PC-3 (cell line): Measurements from ENCODE around the gene HES7. TPM values are rescaled to one million over a fixed set of nuclear protein-coding genes. Genes with fewer than 3 reads are reported as not detected.

Experiments used
- ATAC-seq: fragments of 200-7000 bp; cut with Tn5 transposase; 2 replicates; pipeline ENCODE4 v1.9.1; 2020; ENCODE audit warnings: mild to moderate bottlenecking, moderate library complexity
- BruUV-seq: library from RNA; stranded (reverse); fragments of 400-500 nt; replicated peaks from 2 replicates; lab custom pipeline; 2021; lab: Mats Ljungman, UMichigan
- CTCF ChIA-PET: fragments of 300-600 bp; sonication (Branson Sonifier 250); formaldehyde crosslinking; loops from one replicate; lab custom pipeline; 2022; ENCODE audit warnings: antibody characterized with exemption; lab: Charles Lee
- POLR2A ChIA-PET: fragments of 300-600 bp; sonication (Branson Sonifier 250); formaldehyde crosslinking; loops from one replicate; lab custom pipeline; 2022; ENCODE audit warnings: antibody characterized with exemption; ENCODE audit not compliant: unreplicated experiment; lab: Charles Lee
- DNase-seq: peaks from one replicate; pipeline ENCODE4 v3.0.0-alpha.2; 2015
- H2AFZ ChIP-seq: fragments of 300-600 bp; sonication (generic); 2 replicates; pipeline ENCODE4 v1.6.0; 2016; ENCODE audit warnings: antibody characterized with exemption, low read length
- H3F3A ChIP-seq: fragments of 300-600 bp; sonication (generic); one replicate; pipeline ENCODE4 v1.6.0; 2017; ENCODE audit warnings: antibody characterized with exemption, low read length, control low read depth, mild to moderate bottlenecking; ENCODE audit not compliant: unreplicated experiment
- H3K27ac ChIP-seq: fragments of 300-600 bp; sonication (generic); 2 replicates; pipeline ENCODE4 v1.5.1; 2016; ENCODE audit warnings: mild to moderate bottlenecking, low read length
- H3K27me3 ChIP-seq: fragments of 300-600 bp; sonication (generic); 2 replicates; pipeline ENCODE4 v1.6.1; 2016; ENCODE audit warnings: low read length, mixed read lengths
- H3K36me3 ChIP-seq: fragments of 300-600 bp; sonication (generic); 2 replicates; pipeline ENCODE4 v1.6.1; 2016; ENCODE audit warnings: low read depth, mixed run types, low read length, mixed read lengths
- H3K4me1 ChIP-seq: fragments of 300-600 bp; sonication (generic); 2 replicates; pipeline ENCODE4 v1.5.1; 2016; ENCODE audit warnings: low read length; ENCODE audit not compliant: insufficient read depth
- H3K4me2 ChIP-seq: fragments of 300-600 bp; sonication (generic); 2 replicates; pipeline ENCODE4 v1.6.0; 2016; ENCODE audit warnings: low read length
- H3K4me3 ChIP-seq: fragments of 300-600 bp; sonication (generic); 2 replicates; pipeline ENCODE4 v1.5.1; 2016; ENCODE audit warnings: mild to moderate bottlenecking, low read length, mixed read lengths
- H3K79me2 ChIP-seq: fragments of 300-600 bp; sonication (generic); 2 replicates; pipeline ENCODE4 v1.6.1; 2017; ENCODE audit warnings: low read length, mixed read lengths
- H3K9ac ChIP-seq: fragments of 300-600 bp; sonication (generic); 2 replicates; pipeline ENCODE4 v1.6.0; 2016; ENCODE audit warnings: mild to moderate bottlenecking, low read length
- H3K9me2 ChIP-seq: fragments of 300-600 bp; sonication (generic); replicated peaks from 2 replicates; pipeline ENCODE4 v1.6.1; 2016; ENCODE audit warnings: mixed run types, low read length, mixed read lengths
- H3K9me3 ChIP-seq: fragments of 300-600 bp; sonication (generic); 2 replicates; pipeline ENCODE4 v1.6.1; 2016; ENCODE audit warnings: low read length, mixed read lengths
- H4K20me1 ChIP-seq: fragments of 300-600 bp; sonication (generic); 2 replicates; pipeline ENCODE4 v1.6.1; 2016; ENCODE audit warnings: low read length, mixed read lengths
- CTCF ChIP-seq: fragments of 300-600 bp; sonication (generic); conservative IDR thresholded peaks from 2 replicates; pipeline ENCODE4 v1.5.1; 2017; ENCODE audit warnings: antibody characterized with exemption, low read depth, mild to moderate bottlenecking, low read length
- EZH2 ChIP-seq: fragments of 300-600 bp; sonication (generic); IDR thresholded peaks from one replicate; pipeline ENCODE4 v1.6.1; 2017; ENCODE audit warnings: antibody characterized with exemption, mild to moderate bottlenecking, low read length; ENCODE audit not compliant: unreplicated experiment
- EZH2phosphoT487 ChIP-seq: fragments of 300-600 bp; sonication (generic); IDR thresholded peaks from 2 replicates; pipeline ENCODE4 v1.6.1; 2018; ENCODE audit warnings: mild to moderate bottlenecking, antibody characterized with exemption, low read length, borderline replicate concordance
- intact Hi-C: fragments of 100-400 bp; cut with micrococcal nuclease; formaldehyde crosslinking; loops from 2 replicates; pipeline ENCODE4 v1.9.0; 2023
- total RNA-seq: library from RNA; depleted of rRNA; stranded (reverse); fragments of >200 nt; gene quantifications from 2 replicates; pipeline ENCODE4 v1.2.3, GENCODE V29; 2014

HES7 gene
- total RNA-seq, 1 experiment from 2014 or later = not detected

GRCh38 chr17:8152112-8152775 is 28.3 kb upstream of the HES7 start, which contains the start of gene PER1:
TSS of gene PER1 (minus strand) at chr17:8152404. CDS start at chr17:8150706, 1,698 bp downstream.
- H3K4me2 ChIP-seq = peak within 1 kb of the TSS; percentile 91
- BruUV-seq = no TSS peak
- H2AFZ ChIP-seq = no peak within 1 kb of the TSS
- H3K27me3 ChIP-seq = no peaks in the 10 kb centered on the region
- peaks cover 40% of the 10 kb centered on the region for H3K4me1 ChIP-seq
- no peaks in the 10 kb centered on the region for H3F3A ChIP-seq
- peak within 1 kb of the TSS; percentile 79 for H3K27ac ChIP-seq
- POLR2A ChIA-PET = no interaction called here
- peak within 1 kb of the TSS; percentile 66 for H3K4me3 ChIP-seq
- peaks cover 20% of the 10 kb centered on the region; the same call in 1 of the 2 replicates for H4K20me1 ChIP-seq
- CTCF ChIA-PET = no interaction called here
- H3K79me2 ChIP-seq = peaks cover 37% of the 10 kb centered on the region
- intact Hi-C loops = no loop called here
- peaks cover 4% of the 10 kb centered on the region; the same call in 1 of the 2 replicates for H3K36me3 ChIP-seq
- H3K9ac ChIP-seq = peak within 1 kb of the TSS; percentile 76
- peak; percentile 88 for DNase-seq
- ATAC-seq = peak; percentile 27
- TF ChIP-seq EZH2 = no peak
- no peak for TF ChIP-seq EZH2phosphoT487
- no peaks in the 10 kb centered on the region for H3K9me2 ChIP-seq
- no peaks in the 10 kb centered on the region for H3K9me3 ChIP-seq

- Histone ChIP-seq H3K4me1 (peaks cover 36% of the 10 kb centered on the region), H3F3A (no peaks in the 10 kb centered on the region), H4K20me1 (peaks cover 20% of the 10 kb centered on the region; the same call in 1 of the 2 replicates), H3K4me3 (peak overlapping the region; percentile 66), H3K9me3 (no peaks in the 10 kb centered on the region), H3K9me2 (no peaks in the 10 kb centered on the region), H3K27me3 (no peaks in the 10 kb centered on the region), H3K9ac (peak overlapping the region; percentile 76), H3K79me2 (peaks cover 37% of the 10 kb centered on the region), H3K4me2 (peak overlapping the region; percentile 91), H3K36me3 (peaks cover 4% of the 10 kb centered on the region; the same call in 1 of the 2 replicates), H2AFZ (no peak overlapping the region), H3K27ac (peak overlapping the region; percentile 46)
- DNase-seq (peak; percentile 36), ATAC-seq (peak; percentile 6; the same call in 1 of the 2 replicates)
- intact Hi-C loops = no loop called here
- no TSS peak for BruUV-seq
- TF ChIP-seq EZH2phosphoT487 = no peak
- TF ChIP-seq CTCF = no peak
- no peak for TF ChIP-seq EZH2
- ChIA-PET POLR2A (no interaction called here), CTCF (no interaction called here)
Observed at GRCh38 chr17:8151641-8152111, 27.8 kb upstream of the HES7 start.

GRCh38 chr17:8151120-8151640 is 27.3 kb upstream of the HES7 start:
- peak overlapping the region; percentile 76 for H3K9ac ChIP-seq
- H3K9me3 ChIP-seq = no peaks in the 10 kb centered on the region
- H3K79me2 ChIP-seq = peaks cover 37% of the 10 kb centered on the region
- no peak overlapping the region for H2AFZ ChIP-seq
- peak overlapping the region; percentile 66 for H3K4me3 ChIP-seq
- ChIA-PET POLR2A (interaction anchor here (0.6 kb wide), 1 partner anchor 464 kb away, joined by 3 read pairs; the partner anchor contains the start of gene TP53), CTCF (no interaction called here)
- H3K27ac ChIP-seq = peak overlapping the region; percentile 46
- H3K9me2 ChIP-seq = no peaks in the 10 kb centered on the region
- ATAC-seq (peak; percentile 16), DNase-seq (peak; percentile 55)
- peaks cover 20% of the 10 kb centered on the region; the same call in 1 of the 2 replicates for H4K20me1 ChIP-seq
- TF ChIP-seq EZH2phosphoT487 = no peak
- no peak for TF ChIP-seq EZH2
- TF ChIP-seq CTCF = no peak
- no TSS peak for BruUV-seq
- peak overlapping the region; percentile 91 for H3K4me2 ChIP-seq
- H3F3A ChIP-seq = no peaks in the 10 kb centered on the region
- no peaks in the 10 kb centered on the region for H3K27me3 ChIP-seq
- peaks cover 4% of the 10 kb centered on the region; the same call in 1 of the 2 replicates for H3K36me3 ChIP-seq
- intact Hi-C loops = no loop called here
- H3K4me1 ChIP-seq = peaks cover 36% of the 10 kb centered on the region
